NB4 (cell line): ENCODE data around the gene FHIT.

Experiments
- MYC ChIP-seq: IDR thresholded peaks from 2 replicates; pipeline ENCODE4 v1.6.1; 2011; ENCODE audit warnings: low read depth, low read length
- POLR2A ChIP-seq: IDR thresholded peaks from 2 replicates; pipeline ENCODE4 v1.6.1; 2011; ENCODE audit warnings: mild to moderate bottlenecking; ENCODE audit not compliant: insufficient read length; ENCODE audit errors: extremely low read depth
- TF ChIP-seq, protein P1 (sequence below): IDR thresholded peaks from one replicate; pipeline ENCODE4 v1.5.1; 2012; ENCODE audit warnings: low read depth, low read length
- TF ChIP-seq, protein P2 (sequence below): IDR thresholded peaks from 2 replicates; pipeline ENCODE4 v1.6.1; 2011; ENCODE audit warnings: low read depth, low read length

GRCh38 chr3:60055765-60056164 is 1195.5 kb downstream of the FHIT start:
- TF ChIP-seq, protein P1, sequence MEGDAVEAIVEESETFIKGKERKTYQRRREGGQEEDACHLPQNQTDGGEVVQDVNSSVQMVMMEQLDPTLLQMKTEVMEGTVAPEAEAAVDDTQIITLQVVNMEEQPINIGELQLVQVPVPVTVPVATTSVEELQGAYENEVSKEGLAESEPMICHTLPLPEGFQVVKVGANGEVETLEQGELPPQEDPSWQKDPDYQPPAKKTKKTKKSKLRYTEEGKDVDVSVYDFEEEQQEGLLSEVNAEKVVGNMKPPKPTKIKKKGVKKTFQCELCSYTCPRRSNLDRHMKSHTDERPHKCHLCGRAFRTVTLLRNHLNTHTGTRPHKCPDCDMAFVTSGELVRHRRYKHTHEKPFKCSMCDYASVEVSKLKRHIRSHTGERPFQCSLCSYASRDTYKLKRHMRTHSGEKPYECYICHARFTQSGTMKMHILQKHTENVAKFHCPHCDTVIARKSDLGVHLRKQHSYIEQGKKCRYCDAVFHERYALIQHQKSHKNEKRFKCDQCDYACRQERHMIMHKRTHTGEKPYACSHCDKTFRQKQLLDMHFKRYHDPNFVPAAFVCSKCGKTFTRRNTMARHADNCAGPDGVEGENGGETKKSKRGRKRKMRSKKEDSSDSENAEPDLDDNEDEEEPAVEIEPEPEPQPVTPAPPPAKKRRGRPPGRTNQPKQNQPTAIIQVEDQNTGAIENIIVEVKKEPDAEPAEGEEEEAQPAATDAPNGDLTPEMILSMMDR, result no peak
- TF ChIP-seq POLR2A, result no peak
- TF ChIP-seq, protein P2, sequence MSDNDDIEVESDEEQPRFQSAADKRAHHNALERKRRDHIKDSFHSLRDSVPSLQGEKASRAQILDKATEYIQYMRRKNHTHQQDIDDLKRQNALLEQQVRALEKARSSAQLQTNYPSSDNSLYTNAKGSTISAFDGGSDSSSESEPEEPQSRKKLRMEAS, result no peak
- TF ChIP-seq MYC, result no peak
